Cortex of kidney (tissue), 1 donor: ENCODE data around the gene CNPY4.

Experiments
- DNase-seq: peaks from one replicate; lab custom pipeline; 2025; lab: John Stamatoyannopoulos, UW

Gene CNPY4

GRCh38 chr7:100091411-100092181 lies 27.8 kb upstream of the CNPY4 start:
- no peak for DNase-seq

- DNase-seq: no peak
These were observed 26.4 kb upstream of the CNPY4 start for GRCh38 chr7:100093054-100093453.

GRCh38 chr7:100093498-100093897 lies 25.9 kb upstream of the CNPY4 start:
- no peak for DNase-seq

GRCh38 chr7:100093925-100094486 lies 25.4 kb upstream of the CNPY4 start:
- DNase-seq: no peak

- DNase-seq: no peak
These were observed 24.1 kb upstream of the CNPY4 start for GRCh38 chr7:100095289-100095688.

GRCh38 chr7:100095704-100096103 lies 23.7 kb upstream of the CNPY4 start:
- DNase-seq: no peak

GRCh38 chr7:100098913-100099312 lies 20.5 kb upstream of the CNPY4 start:
- no peak for DNase-seq

GRCh38 chr7:100099452-100099851 lies 20.0 kb upstream of the CNPY4 start:
- no peak for DNase-seq

- DNase-seq: peak; percentile 33
These were observed 18.9 kb upstream of the CNPY4 start for GRCh38 chr7:100100420-100101015.

- DNase-seq: peak; percentile 82
These were observed 18.2 kb upstream of the CNPY4 start, which contains the start of the genes AP4M1 and MCM7 for GRCh38 chr7:100101016-100101862. AP4M1 (plus strand) TSS chr7:100101643; CDS start chr7:100101715, 72 bp downstream. MCM7 (minus strand) TSS chr7:100101397; CDS start chr7:100101294, 103 bp downstream.

GRCh38 chr7:100102950-100103840 lies 16.2 kb upstream of the CNPY4 start:
- DNase-seq: no peak

GRCh38 chr7:100105534-100105933 lies 13.9 kb upstream of the CNPY4 start:
- no peak for DNase-seq

- DNase-seq: no peak
These were observed 12.8 kb upstream of the CNPY4 start for GRCh38 chr7:100106633-100107032.

- no peak for DNase-seq
These were observed 12.2 kb upstream of the CNPY4 start for GRCh38 chr7:100107125-100107737.

GRCh38 chr7:100107890-100108289 lies 11.5 kb upstream of the CNPY4 start:
- DNase-seq: no peak

GRCh38 chr7:100109521-100110163 lies 9.8 kb upstream of the CNPY4 start:
- DNase-seq: no peak

GRCh38 chr7:100111156-100111555 lies 8.3 kb upstream of the CNPY4 start:
- no peak for DNase-seq

GRCh38 chr7:100111914-100112313 lies 7.5 kb upstream of the CNPY4 start:
- no peak for DNase-seq

GRCh38 chr7:100115026-100115425 lies 4.4 kb upstream of the CNPY4 start:
- DNase-seq: no peak

GRCh38 chr7:100118388-100119071 lies 904 bp upstream of the CNPY4 start:
- no peak for DNase-seq
